HCT116 (cell line): ENCODE results near the gene TNFRSF1A. TPM values are rescaled to one million over a fixed set of nuclear protein-coding genes. Genes with fewer than 3 reads are reported as not detected.

Experiments
- ATAC-seq: fragments of 200-7000 bp; cut with Tn5 transposase; 2 replicates; pipeline ENCODE4 v1.9.1; 2020; ENCODE audit warnings: mild to moderate bottlenecking, moderate library complexity
- BruUV-seq: library from RNA; stranded (reverse); fragments of 400-500 nt; replicated peaks from 2 replicates; lab custom pipeline; 2021; lab: Mats Ljungman, UMichigan
- CTCF ChIA-PET: fragments of 300-600 bp; sonication (Branson Sonifier 250); formaldehyde crosslinking; loops from one replicate; lab custom pipeline; 2021; ENCODE audit warnings: antibody characterized with exemption; lab: Charles Lee
- POLR2A ChIA-PET: fragments of 300-600, 350-600 bp; sonication (Branson Sonifier 250); formaldehyde crosslinking; loops from one replicate; lab custom pipeline; 2021; ENCODE audit warnings: antibody characterized with exemption; lab: Charles Lee
- RAD21 ChIA-PET, 2 experiments: fragments of 300-600 bp; sonication (Branson Sonifier 250); formaldehyde crosslinking; loops; one replicate each; lab custom pipeline; 2023; ENCODE audit warnings: low total read pairs in 2 of 2; ENCODE audit not compliant: uncharacterized antibody in 2 of 2, unreplicated experiment in 2 of 2, low non-redundant PET in 1 of 2; lab: Charles Lee
- DNase-seq: peaks from one replicate; pipeline ENCODE4 v3.0.0-alpha.2; 2010; ENCODE audit warnings: low read depth, low spot score
- H2AFZ ChIP-seq: fragments of 200-600 bp; shearing (Covaris generic), sonication (generic); 2 replicates; pipeline ENCODE4 v1.6.1; 2017; ENCODE audit warnings: low read depth, mixed run types, mixed read lengths, antibody characterized with exemption, low read length; ENCODE audit not compliant: poor library complexity, severe bottlenecking
- H3K27ac ChIP-seq: 2 replicates; pipeline ENCODE4 v1.5.1; 2012; ENCODE audit warnings: low read depth, low read length
- H3K27me3 ChIP-seq: fragments of 200-600 bp; sonication (generic); 2 replicates; pipeline ENCODE4 v1.6.1; 2016; ENCODE audit warnings: mixed run types, low read length, mixed read lengths; ENCODE audit not compliant: insufficient read depth
- H3K36me3 ChIP-seq, 2 experiments: fragments of 200-500 bp in 1 of 2; fragments of 200-600 bp in 1 of 2; sonication (Bioruptor generic) in 1 of 2; sonication (generic) in 1 of 2; 2 replicates each; pipeline versions ENCODE4 v1.5.1 to v1.6.1; 2014 to 2016; ENCODE audit warnings: low read length in 2 of 2, inconsistent platforms in 1 of 2, mixed read lengths in 1 of 2, mixed run types in 1 of 2; ENCODE audit not compliant: insufficient read depth in 2 of 2, control insufficient read depth in 1 of 2
- H3K4me1 ChIP-seq, 2 experiments: fragments of 200-600 bp in 1 of 2; sonication (generic) in 1 of 2; 2 replicates each; pipeline versions ENCODE4 v1.5.1 to v1.6.1; 2012 to 2017; ENCODE audit warnings: low read length in 2 of 2, inconsistent platforms in 1 of 2, mild to moderate bottlenecking in 1 of 2, mixed read lengths in 1 of 2, mixed run types in 1 of 2, moderate library complexity in 1 of 2; ENCODE audit not compliant: insufficient read depth in 2 of 2, control insufficient read depth in 1 of 2
- H3K4me2 ChIP-seq: fragments of 200-600 bp; sonication (generic); 2 replicates; pipeline ENCODE4 v1.6.1; 2017; ENCODE audit warnings: mixed run types, low read length, mixed read lengths
- H3K4me3 ChIP-seq, 2 experiments: fragments of 200-600 bp in 1 of 2; sonication (generic) in 1 of 2; replicated peaks in 1 of 2; 2 replicates each; pipeline ENCODE4 v1.5.1; 2011 to 2016; ENCODE audit warnings: low read length in 2 of 2, control low read depth in 1 of 2, low read depth in 1 of 2, mild to moderate bottlenecking in 1 of 2, mixed read lengths in 1 of 2, mixed run types in 1 of 2
- H3K79me2 ChIP-seq: fragments of 200-600 bp; sonication (generic); 2 replicates; pipeline ENCODE4 v1.6.1; 2017; ENCODE audit warnings: mild to moderate bottlenecking, mixed run types, low read length, moderate library complexity, mixed read lengths; ENCODE audit not compliant: insufficient read depth
- H3K9ac ChIP-seq: fragments of 200-600 bp; sonication (generic); 2 replicates; pipeline ENCODE4 v1.6.1; 2016; ENCODE audit warnings: low read length, mixed read lengths
- H3K9me2 ChIP-seq: fragments of 200-600 bp; sonication (generic), shearing (Covaris generic); 2 replicates; pipeline ENCODE4 v1.6.1; 2017; ENCODE audit warnings: mixed run types, mild to moderate bottlenecking, moderate library complexity; ENCODE audit not compliant: insufficient read depth
- H3K9me3 ChIP-seq, 2 experiments: fragments of 200-500 bp in 1 of 2; fragments of 200-600 bp in 1 of 2; sonication (Bioruptor generic) in 1 of 2; sonication (generic) in 1 of 2; 2 replicates each; pipeline ENCODE4 v1.6.1; 2014 to 2017; ENCODE audit warnings: low read length in 2 of 2, mixed read lengths in 2 of 2, inconsistent platforms in 1 of 2, low read depth in 1 of 2, mild to moderate bottlenecking in 1 of 2, mixed run types in 1 of 2, moderate library complexity in 1 of 2; ENCODE audit not compliant: control insufficient read depth in 1 of 2, insufficient read depth in 1 of 2
- H4K20me1 ChIP-seq: fragments of 200-600 bp; sonication (generic), shearing (Covaris generic); 2 replicates; pipeline ENCODE4 v1.6.1; 2017; ENCODE audit warnings: mixed run types, mild to moderate bottlenecking, moderate library complexity; ENCODE audit not compliant: insufficient read depth
- CTCF ChIP-seq, 3 experiments: fragments of 200-600 bp in 1 of 3; sonication (generic) in 1 of 3; IDR thresholded peaks in 2 of 3; conservative IDR thresholded peaks in 1 of 3; 2 replicates each; pipeline ENCODE4 v1.5.1; 2012 to 2017; ENCODE audit warnings: low read depth in 2 of 3, low read length in 2 of 3, antibody characterized with exemption in 1 of 3, borderline replicate concordance in 1 of 3, control low read depth in 1 of 3, mild to moderate bottlenecking in 1 of 3, mixed read lengths in 1 of 3, mixed run types in 1 of 3, moderate library complexity in 1 of 3; ENCODE audit not compliant: insufficient read depth in 1 of 3
- ELF1 ChIP-seq: IDR thresholded peaks from 2 replicates; pipeline ENCODE4 v1.6.1; 2012; ENCODE audit warnings: low read depth, borderline replicate concordance
- EZH2phosphoT487 ChIP-seq: fragments of 200-600 bp; IDR thresholded peaks from 2 replicates; pipeline ENCODE4 v1.6.1; 2018; ENCODE audit warnings: antibody characterized with exemption, borderline replicate concordance
- SP1 ChIP-seq: IDR thresholded peaks from 2 replicates; pipeline ENCODE4 v1.6.1; 2012; ENCODE audit warnings: low read depth
- SRF ChIP-seq: IDR thresholded peaks from 2 replicates; pipeline ENCODE4 v1.6.1; 2012; ENCODE audit warnings: low read depth
- YY1 ChIP-seq: IDR thresholded peaks from 2 replicates; pipeline ENCODE4 v1.6.1; 2011; ENCODE audit warnings: low read length, low read depth, moderate library complexity, mild to moderate bottlenecking; ENCODE audit not compliant: insufficient replicate concordance; ENCODE audit errors: extremely low read depth
- intact Hi-C: fragments of 100-400 bp; cut with micrococcal nuclease; formaldehyde crosslinking; loops from 2 replicates; pipeline ENCODE4 v1.10.0; 2022
- total RNA-seq: library from RNA; stranded (reverse); gene quantifications from one replicate; pipeline ENCODE4 v1.2.1, GENCODE V29; 2021; ENCODE audit not compliant: unreplicated experiment
- TF ChIP-seq, protein P1 (sequence below): IDR thresholded peaks from 2 replicates; pipeline ENCODE4 v1.6.1; 2012

The TNFRSF1A gene
- total RNA-seq, 1 experiment from 2014 or later, result 129 TPM

DNA sequence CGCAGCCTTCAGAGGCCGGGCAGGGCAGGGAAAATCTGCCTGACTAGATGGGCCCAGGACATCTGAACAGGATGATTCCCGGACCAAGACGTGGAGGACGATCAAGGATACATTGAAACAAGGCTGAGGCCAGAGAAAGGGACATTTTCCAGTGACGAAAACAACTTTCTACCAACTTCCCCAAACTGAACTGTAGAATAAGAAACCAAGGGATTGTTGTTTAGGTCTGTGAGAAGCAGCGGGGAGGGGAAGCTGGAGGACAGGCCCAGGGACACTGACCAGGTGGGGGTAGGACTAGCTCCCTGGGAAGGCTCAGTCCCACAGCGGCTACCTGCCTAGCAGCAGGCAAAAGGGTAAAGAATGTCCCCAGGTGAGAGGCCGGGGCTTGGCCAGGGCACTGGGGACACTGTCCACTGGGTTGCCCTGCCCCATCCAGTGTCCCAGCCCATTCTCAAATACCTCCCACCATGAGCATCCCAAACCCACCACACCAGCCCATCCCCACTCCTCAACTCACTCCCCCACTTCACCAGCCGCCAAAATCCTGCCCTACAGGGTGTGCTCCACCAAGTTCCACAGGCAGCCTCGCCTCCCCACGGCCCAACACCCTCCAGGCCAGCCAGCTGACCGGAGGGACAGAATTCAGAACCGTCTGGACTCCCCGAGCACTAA lies 995 bp downstream of the TNFRSF1A start:
- BruUV-seq, result no TSS peak
- POLR2A ChIA-PET, result interaction anchor here (1.2 kb wide), 1 partner anchor 34 kb away, joined by 3 read pairs; the partner anchor contains the start of gene SCNN1A
- Histone ChIP-seq H3K27ac (peak overlapping the region; percentile 99), H3K27me3 (no peaks in the 10 kb centered on the region), H3K4me1 (peaks cover 74 to 86% of the 10 kb centered on the region in 2 experiments), H3K4me2 (peak overlapping the region; percentile 97), H3K9me2 (no peaks in the 10 kb centered on the region), H2AFZ (no peak overlapping the region), H3K79me2 (peaks cover 63% of the 10 kb centered on the region), H3K9ac (peak overlapping the region; percentile 90), H3K36me3 (no peaks in the 10 kb centered on the region; a peak in 1 of 4 replicates), H3K4me3 (peak overlapping the region; percentile 84 to 92), H3K9me3 (no peaks in the 10 kb centered on the region), H4K20me1 (no peaks in the 10 kb centered on the region)
- DNase-seq (no peak), ATAC-seq (no peak)
- CTCF ChIA-PET, result no interaction called here
- RAD21 ChIA-PET, result no interaction called here
- TF ChIP-seq SP1, result no peak
- TF ChIP-seq, protein P1, sequence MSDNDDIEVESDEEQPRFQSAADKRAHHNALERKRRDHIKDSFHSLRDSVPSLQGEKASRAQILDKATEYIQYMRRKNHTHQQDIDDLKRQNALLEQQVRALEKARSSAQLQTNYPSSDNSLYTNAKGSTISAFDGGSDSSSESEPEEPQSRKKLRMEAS, result no peak
- TF ChIP-seq YY1, result no peak
- no peak for TF ChIP-seq EZH2phosphoT487
- no peak for TF ChIP-seq SRF
- no peak for TF ChIP-seq CTCF (IDR thresholded peaks at IDR 0.05 in 2 of 3, conservative IDR thresholded peaks at IDR 0.05 in 1 of 3; ENCODE audit: borderline replicate concordance in 1 of 3, insufficient read depth in 1 of 3, low read depth in 2 of 3, low read length in 2 of 3)
- TF ChIP-seq ELF1, result no peak
- intact Hi-C loops, result no loop called here
